HG03095 (cell line): ENCODE data around the gene TSHZ2.

Source experiments
- ATAC-seq: cut with Tn5 transposase; IDR thresholded peaks from one replicate; pipeline ENCODE4 v1.9.1; 2021; ENCODE audit warnings: moderate library complexity; ENCODE audit not compliant: unreplicated experiment

The TSHZ2 gene

DNA sequence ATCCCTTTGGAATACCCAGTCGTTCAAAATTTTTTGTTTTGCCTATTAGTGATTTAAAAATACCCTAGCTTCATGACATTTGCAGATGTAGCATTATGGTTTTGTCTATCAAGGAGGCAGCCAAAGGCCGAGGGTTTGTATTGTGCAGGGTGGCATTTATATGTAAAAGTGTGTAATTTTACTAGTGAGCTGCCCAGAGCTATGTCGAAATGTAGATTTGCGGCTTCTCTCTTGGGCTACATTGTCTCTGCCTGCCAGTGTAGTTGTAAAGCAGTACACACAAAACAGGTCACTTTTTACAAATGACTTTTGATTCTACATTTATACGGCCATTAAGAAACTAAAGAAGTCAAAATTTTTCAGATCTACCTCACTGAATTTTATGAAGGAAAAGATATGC, 87.7 kb downstream of the TSHZ2 start:
- no peak for ATAC-seq

DNA sequence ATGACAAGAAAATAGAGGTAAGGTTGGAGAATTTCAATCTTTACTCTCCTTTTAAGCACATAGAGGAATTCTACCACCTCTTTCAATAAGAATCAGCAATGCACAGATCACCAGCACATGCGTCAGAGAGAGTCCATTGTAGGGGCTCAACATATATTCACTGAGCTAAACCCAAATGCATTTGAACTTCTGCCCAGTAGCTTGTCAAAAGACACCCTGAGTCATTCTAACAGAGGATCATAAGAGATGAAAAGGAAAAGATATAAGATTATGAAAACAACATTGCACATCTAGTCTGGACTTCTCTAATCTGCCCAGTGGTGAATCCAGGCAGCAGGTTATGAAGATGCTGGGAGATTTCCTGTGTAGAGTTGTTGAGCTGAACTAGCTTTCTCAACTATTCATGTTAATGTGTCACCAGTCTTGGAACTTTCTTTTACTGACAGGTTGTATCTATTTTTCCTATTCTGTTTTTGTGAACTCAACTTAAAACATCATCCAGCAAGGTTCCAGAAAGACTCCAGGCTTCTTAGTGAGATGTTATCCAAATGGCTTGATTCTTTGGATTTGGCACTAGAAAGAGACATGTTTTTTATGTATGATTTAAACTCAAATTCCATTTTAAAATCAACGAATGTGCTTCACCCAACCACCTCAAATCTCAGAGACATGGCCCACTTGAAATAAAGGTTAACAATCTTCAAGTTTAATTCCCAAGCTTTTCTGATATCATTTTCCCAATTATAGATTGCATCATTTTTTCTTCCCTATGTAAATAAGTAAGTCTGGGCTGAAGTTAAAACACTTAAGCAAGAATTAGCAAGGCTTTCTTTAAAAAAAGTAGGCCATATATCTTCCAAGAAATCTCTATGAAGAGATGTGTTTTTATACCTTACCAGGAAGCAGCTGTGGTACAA, 89.3 kb downstream of the TSHZ2 start:
- ATAC-seq = no peak

DNA sequence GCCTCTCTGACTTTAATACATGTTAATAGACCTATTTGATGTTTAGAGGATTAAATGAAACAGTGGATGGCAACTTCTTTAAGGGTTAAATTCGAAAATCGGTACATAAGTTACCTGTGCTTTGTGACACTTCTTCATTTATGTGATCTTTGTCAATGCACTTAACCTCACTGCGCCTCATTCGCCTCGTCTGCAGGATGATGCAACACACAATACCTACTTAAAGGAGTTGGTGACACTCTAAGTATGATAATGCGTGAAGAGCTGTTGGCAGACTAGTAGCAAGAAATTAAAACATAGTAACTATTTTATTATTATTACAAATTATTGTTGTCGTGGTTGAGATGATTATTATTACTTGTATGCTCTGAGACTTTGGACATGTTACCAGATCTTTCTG, 92.8 kb downstream of the TSHZ2 start:
- ATAC-seq = no peak

DNA sequence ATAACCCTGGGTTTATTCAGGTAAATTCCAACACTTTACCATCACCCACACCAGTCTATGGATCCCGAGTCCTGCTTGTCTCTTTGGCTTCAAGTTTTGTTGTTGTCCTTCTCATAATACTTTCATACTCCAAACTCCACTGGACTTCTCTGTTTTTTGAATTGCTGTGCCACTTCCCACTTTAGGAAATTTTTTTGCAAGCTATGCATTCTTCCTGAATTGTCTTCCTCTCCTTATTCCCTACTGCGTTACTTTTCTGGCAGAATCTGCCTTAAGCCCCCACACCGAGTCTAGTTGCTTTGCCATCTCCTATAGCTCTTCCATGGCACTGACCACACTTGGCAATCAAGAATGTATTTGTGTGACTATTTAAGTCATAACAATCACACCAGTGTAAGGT, 96.1 kb downstream of the TSHZ2 start:
- ATAC-seq = no peak

- no peak for ATAC-seq
These were observed 97.0 kb downstream of the TSHZ2 start for GRCh38 chr20:53069132-53069531.

- no peak for ATAC-seq
These were observed 98.1 kb downstream of the TSHZ2 start for GRCh38 chr20:53070224-53070623.

DNA sequence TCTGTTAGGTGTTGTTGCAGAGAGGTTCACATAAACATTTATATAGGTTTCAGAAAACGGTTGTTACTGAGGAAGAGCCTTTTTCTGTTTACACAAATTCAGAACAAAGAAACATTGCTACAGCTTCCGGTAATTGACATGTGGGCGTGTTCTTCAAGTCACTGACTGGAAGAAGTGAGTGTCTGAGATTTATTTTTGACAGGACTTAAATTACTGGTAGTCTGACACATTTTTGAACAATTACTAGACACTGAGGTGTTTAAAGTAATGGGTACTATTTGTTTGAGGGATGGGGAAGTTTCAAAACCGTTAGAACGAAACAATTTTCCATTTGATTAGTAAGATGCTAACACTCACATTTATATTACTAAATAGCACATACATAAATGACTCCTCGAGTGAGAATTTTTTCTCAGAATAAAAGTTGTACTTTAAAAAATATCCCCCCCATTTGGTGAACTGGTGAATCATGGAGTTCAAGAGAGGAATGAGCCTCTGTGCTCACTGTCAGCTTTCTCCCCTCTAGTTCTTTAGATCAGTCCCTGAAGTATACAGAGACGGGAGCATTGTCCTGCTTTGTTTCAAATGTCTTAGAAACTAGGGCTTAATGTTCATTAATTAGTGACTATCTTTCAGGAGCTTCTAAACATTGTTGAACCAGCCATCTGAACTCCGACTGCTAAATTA, 98.7 kb downstream of the TSHZ2 start:
- no peak for ATAC-seq

GRCh38 chr20:53071833-53072232, 99.7 kb downstream of the TSHZ2 start:
- no peak for ATAC-seq

GRCh38 chr20:53072923-53073579, 100.9 kb downstream of the TSHZ2 start:
- no peak for ATAC-seq

- no peak for ATAC-seq
These were observed 101.7 kb downstream of the TSHZ2 start for GRCh38 chr20:53073636-53074415.

DNA sequence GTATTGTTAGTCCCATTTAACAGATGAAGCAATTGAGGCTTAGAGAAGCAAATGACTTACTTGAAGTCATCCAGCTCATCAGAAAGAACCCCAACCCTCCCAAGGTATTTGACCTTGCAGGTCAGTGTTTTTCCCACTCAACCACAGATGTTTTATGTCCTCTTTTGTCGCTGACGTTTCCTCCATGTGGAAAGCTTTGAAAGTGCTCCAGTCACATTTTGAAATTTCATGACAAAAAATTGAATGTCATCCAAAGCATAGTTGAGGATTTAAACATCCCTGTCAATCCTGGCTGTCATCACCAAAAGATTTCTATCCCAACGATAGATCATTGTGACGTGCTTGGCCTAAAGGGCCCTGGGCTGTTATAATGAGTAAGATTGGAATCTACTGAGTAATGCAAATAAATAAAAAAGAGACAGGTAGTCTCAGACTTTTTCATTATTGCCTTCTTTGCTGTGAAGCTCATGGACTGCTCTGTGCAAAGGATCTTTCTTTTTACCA, 102.7 kb downstream of the TSHZ2 start:
- ATAC-seq = no peak

DNA sequence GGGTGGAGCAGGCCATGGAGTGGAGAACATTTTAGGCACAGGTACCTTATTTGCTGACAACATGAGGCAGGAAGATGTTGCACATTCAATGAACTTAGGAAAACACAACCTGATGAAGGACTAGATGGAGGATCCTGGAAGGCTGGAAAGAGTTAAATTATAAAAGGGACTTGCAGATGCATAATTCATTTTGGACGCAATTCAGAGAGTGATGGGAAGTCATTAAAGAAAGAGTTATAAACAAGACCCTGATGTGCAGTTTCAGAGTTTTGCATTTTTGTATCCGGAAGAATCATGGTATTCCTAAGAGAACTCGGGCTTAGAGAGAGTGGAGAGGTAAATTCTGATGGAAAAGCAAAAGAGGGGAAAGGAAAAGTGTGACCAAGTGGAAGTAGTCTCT, 104.5 kb downstream of the TSHZ2 start:
- ATAC-seq = no peak

- no peak for ATAC-seq
These were observed 105.4 kb downstream of the TSHZ2 start for GRCh38 chr20:53077373-53078205.

DNA sequence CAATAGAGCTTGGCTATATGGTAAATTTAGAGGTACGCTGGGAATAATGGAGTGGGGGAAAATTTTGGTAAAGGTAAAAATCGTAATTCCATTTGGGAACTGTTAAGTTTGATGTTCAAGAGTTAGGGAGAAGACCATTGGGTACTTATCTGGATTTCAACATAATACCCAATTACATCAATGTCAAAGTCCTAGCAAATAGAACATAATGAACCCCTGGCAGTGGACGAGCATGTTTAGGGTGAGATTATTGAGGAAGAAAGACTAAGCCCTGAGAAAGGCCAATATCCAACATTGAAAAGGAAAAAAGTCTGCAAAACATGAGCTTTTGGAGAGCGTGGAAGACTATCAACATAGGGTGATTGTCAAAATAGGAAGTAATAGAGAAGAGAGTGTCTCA, 106.6 kb downstream of the TSHZ2 start:
- ATAC-seq = no peak

DNA sequence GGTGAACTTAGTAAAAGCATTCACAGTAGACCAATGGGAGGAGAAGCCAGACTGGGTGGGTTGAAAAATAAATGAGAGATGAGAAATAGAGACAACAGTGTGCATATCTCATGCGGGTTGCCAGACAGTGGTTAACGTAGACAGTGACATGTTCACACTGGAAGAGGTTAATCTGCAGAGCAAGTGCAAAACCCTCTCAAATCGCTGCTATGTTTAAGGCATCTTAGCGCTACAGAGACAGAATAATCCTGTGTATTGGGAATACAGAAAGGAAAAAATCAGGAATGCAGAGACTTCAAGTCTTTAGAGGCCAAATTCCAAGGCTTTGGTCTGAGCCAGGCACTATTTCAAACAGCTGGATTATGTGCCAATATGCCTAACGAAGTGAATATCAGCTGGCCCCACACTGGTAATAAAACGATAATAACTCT, 107.1 kb downstream of the TSHZ2 start:
- no peak for ATAC-seq

- no peak for ATAC-seq
These were observed 107.9 kb downstream of the TSHZ2 start for GRCh38 chr20:53079828-53080686.

DNA sequence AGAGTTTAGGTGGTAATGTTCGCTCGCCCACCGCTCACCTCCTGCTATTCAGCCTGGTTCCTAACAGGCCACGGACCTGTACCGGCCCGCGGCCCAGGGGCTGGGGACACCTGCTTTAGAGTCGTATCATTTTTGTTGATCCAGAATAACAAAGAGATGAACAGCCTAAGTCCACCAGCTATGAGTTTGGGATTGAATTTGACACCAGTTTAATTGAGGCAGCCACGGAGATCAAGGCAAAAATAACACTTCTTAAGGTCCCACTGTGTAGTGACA, 108.5 kb downstream of the TSHZ2 start:
- no peak for ATAC-seq

- ATAC-seq = no peak
These were observed 109.1 kb downstream of the TSHZ2 start for GRCh38 chr20:53080969-53081871.
